Trophoblast cell (in vitro differentiated cells and primary cell): Measurements from ENCODE around the gene GSG1.
A peak's percentile ranks its signal among the peaks of the same experiment; 100 is the strongest.

Experiments used
- DNase-seq, 2 donors: peaks; one replicate each; pipeline ENCODE4 v3.0.0-alpha.2; 2016
- H2AFZ ChIP-seq: 2 replicates; pipeline ENCODE4 v1.6.1; 2013; ENCODE audit warnings: low read length, moderate library complexity, mild to moderate bottlenecking; ENCODE audit not compliant: insufficient read depth, poor library complexity
- H2AK5ac ChIP-seq: 2 replicates; pipeline ENCODE4 v1.6.1; 2013; ENCODE audit warnings: mild to moderate bottlenecking, low read length
- H2BK120ac ChIP-seq: 2 replicates; pipeline ENCODE4 v1.6.1; 2013; ENCODE audit warnings: low read length, mild to moderate bottlenecking, moderate library complexity; ENCODE audit not compliant: insufficient read depth, poor library complexity
- H2BK12ac ChIP-seq: 2 replicates; pipeline ENCODE4 v1.6.1; 2013; ENCODE audit warnings: mild to moderate bottlenecking, low read length, moderate library complexity
- H2BK5ac ChIP-seq: 2 replicates; pipeline ENCODE4 v1.6.1; 2013; ENCODE audit warnings: low read length, low read depth, moderate library complexity, mild to moderate bottlenecking; ENCODE audit not compliant: poor library complexity
- H3K14ac ChIP-seq: 2 replicates; pipeline ENCODE4 v1.6.1; 2013; ENCODE audit warnings: mild to moderate bottlenecking, low read length
- H3K18ac ChIP-seq: 2 replicates; pipeline ENCODE4 v1.6.1; 2013; ENCODE audit warnings: mild to moderate bottlenecking, low read length
- H3K23ac ChIP-seq: 2 replicates; pipeline ENCODE4 v1.6.1; 2013; ENCODE audit warnings: low read length
- H3K27ac ChIP-seq: 2 replicates; pipeline ENCODE4 v1.5.1; 2013; ENCODE audit warnings: low read depth, mild to moderate bottlenecking, inconsistent platforms, low read length, moderate library complexity
- H3K27me3 ChIP-seq: 2 replicates; pipeline ENCODE4 v1.6.1; 2013; ENCODE audit warnings: inconsistent platforms, mild to moderate bottlenecking, low read length, moderate library complexity; ENCODE audit not compliant: insufficient read depth
- H3K36me3 ChIP-seq, 2 experiments: 1 replicate in 1 of 2; 2 replicates in 1 of 2; pipeline ENCODE4 v1.6.1; 2013; ENCODE audit warnings: low read length in 2 of 2, mild to moderate bottlenecking in 2 of 2, moderate library complexity in 1 of 2; ENCODE audit not compliant: insufficient read depth in 2 of 2, control insufficient read depth in 1 of 2
- H3K4ac ChIP-seq: 2 replicates; pipeline ENCODE4 v1.6.1; 2013; ENCODE audit warnings: low read depth, mild to moderate bottlenecking, low read length, moderate library complexity
- H3K4me1 ChIP-seq, 2 experiments: 1 replicate in 1 of 2; 2 replicates in 1 of 2; pipeline ENCODE4 v1.6.1; 2013; ENCODE audit warnings: low read length in 2 of 2, mild to moderate bottlenecking in 2 of 2, moderate library complexity in 1 of 2; ENCODE audit not compliant: insufficient read depth in 2 of 2, control insufficient read depth in 1 of 2
- H3K4me2 ChIP-seq: 2 replicates; pipeline ENCODE4 v1.6.1; 2013; ENCODE audit warnings: inconsistent platforms, mild to moderate bottlenecking, low read length, moderate library complexity
- H3K4me3 ChIP-seq: 2 replicates; pipeline ENCODE4 v1.5.1; 2013; ENCODE audit warnings: mild to moderate bottlenecking, low read depth, low read length, inconsistent platforms
- H3K79me1 ChIP-seq: one replicate; pipeline ENCODE4 v1.6.1; 2013; ENCODE audit warnings: low read length
- H3K79me2 ChIP-seq: 2 replicates; pipeline ENCODE4 v1.6.1; 2013; ENCODE audit warnings: low read length, mild to moderate bottlenecking; ENCODE audit not compliant: control insufficient read depth, insufficient read depth, poor library complexity
- H3K9ac ChIP-seq: 2 replicates; pipeline ENCODE4 v1.6.1; 2013; ENCODE audit warnings: mild to moderate bottlenecking, low read length
- H3K9me3 ChIP-seq: 2 replicates; pipeline ENCODE4 v1.6.1; 2013; ENCODE audit warnings: low read depth, mild to moderate bottlenecking, control low read depth, inconsistent platforms, low read length; ENCODE audit not compliant: insufficient read depth
- H4K12ac ChIP-seq: 2 replicates; pipeline ENCODE4 v1.6.1; 2013; ENCODE audit warnings: low read depth, mild to moderate bottlenecking, low read length, moderate library complexity
- H4K8ac ChIP-seq: 2 replicates; pipeline ENCODE4 v1.6.1; 2013; ENCODE audit warnings: low read depth, mild to moderate bottlenecking, low read length, moderate library complexity
- H4K91ac ChIP-seq: one replicate; pipeline ENCODE4 v1.6.1; 2013; ENCODE audit warnings: low read depth, mild to moderate bottlenecking, low read length, moderate library complexity
- WGBS: extraction: QIAGEN DNeasy Blood & Tissue Kit; methylation state at CpG from one replicate; pipeline ENCODE4 v1.1.7; 2013; ENCODE audit warnings: missing lambda C conversion rate; ENCODE audit not compliant: insufficient read length, insufficient coverage; ENCODE audit errors: extremely low coverage; 5-methylcytosine and 5-hydroxymethylcytosine counted together

Gene GSG1

DNA sequence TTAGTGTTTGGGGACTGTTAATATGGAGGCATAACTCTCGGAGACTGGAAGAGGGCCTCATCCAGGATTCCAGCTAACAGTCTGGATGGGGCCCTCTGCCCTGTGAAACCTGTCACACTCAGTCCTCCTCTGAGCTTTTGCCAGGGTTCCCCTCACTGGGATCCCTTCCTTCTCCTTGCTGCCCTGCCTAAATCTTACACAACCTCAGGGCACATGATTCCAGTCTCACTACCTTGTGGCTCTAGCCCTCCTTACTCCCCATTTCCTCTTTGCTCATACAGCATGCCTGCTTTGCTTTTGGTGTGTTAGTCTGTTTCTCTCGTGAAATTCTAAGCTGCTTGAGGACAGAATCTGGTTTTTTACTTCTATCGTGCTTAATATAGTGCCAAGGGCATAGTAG is 942 bp upstream of the GSG1 start:
- Histone ChIP-seq H4K8ac (no peak overlapping the region), H3K27ac (no peak overlapping the region), H3K4me1 (peaks cover 13 to 23% of the 10 kb centered on the region in 2 experiments), H3K36me3 (no peaks in the 10 kb centered on the region), H2BK5ac (no peak overlapping the region), H3K4me2 (no peak overlapping the region), H2AK5ac (no peak overlapping the region), H4K91ac (no peak overlapping the region), H3K18ac (no peak overlapping the region), H3K4me3 (no peak overlapping the region), H3K79me1 (peaks cover 20% of the 10 kb centered on the region), H2AFZ (no peak overlapping the region), H3K27me3 (no peaks in the 10 kb centered on the region), H3K14ac (no peak overlapping the region), H3K9me3 (peaks cover 4% of the 10 kb centered on the region), H3K79me2 (peaks cover 3% of the 10 kb centered on the region), H3K9ac (no peak overlapping the region), H4K12ac (no peak overlapping the region), H2BK120ac (no peak overlapping the region), H2BK12ac (no peak overlapping the region), H3K23ac (no peak overlapping the region), H3K4ac (no peak overlapping the region)
- DNase-seq = no peak
- no CpG with 5 or more reads among the region's 3 CpGs for WGBS

DNA sequence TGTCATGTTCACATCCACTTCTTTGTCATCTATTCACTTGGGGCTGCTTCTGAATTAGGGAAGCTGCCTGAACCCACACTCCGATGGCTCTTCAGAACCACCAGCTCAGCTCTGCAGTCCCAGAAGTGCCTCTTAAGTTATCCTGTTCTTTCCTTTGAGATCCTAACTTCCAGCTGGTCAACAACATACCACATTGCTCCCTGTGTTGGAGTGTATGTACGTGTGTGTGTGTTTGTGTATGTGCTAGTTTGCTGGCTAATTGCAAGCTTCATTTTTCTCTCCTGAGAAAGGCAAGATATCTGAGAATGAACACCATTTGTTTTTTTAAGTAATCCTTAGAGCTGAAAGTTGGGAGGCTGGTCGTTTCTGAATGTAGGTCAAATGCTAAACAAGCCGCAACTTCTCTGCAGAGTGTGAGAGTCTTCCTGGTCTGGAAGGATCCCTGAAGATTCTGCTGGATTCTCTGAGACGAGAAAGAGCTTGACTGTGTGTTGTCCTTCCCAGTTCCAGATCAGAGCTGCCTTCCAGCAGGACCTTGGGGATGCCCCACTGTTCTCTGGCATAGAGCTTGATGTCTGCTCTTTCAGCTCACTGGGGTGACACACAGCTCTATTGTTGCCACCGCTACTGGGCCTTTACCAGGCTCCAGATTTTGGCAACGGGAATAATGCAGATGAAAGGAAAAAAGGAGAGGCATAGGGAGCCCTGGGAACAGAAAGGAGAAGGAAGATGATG is 839 bp downstream of the GSG1 start:
- WGBS = no CpG with 5 or more reads among the region's 7 CpGs
- Histone ChIP-seq H3K9ac (no peak overlapping the region), H3K4me3 (no peak overlapping the region)

DNA sequence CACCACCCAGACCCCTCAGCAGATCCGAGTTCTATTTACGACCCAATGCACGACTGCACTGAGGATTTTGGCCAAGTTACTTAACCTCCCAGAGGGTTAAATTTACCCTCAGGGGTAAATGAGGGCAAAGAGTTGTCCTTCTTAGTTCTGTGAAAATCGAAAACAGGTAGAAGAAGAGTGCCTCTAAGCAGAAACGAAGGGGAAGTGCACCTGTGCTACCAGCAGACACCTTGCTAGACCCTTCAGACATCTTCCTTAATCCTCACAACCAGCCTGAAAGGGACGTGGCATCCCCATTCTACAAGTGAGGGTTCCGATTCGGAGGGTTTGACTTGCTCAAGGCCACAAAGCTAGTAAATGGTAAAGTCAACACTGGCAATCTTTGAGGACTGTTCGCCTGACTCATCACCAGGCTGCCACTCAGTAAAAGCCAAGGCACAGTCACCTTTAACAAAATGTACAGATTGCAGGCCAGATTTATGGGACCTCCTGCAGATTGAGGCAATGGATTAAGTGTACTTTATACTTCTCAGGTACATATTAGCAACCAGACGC is 1.6 kb downstream of the GSG1 start:
- Histone ChIP-seq H3K4me2 (peak overlapping the region; percentile 71), H3K27me3 (no peaks in the 10 kb centered on the region), H3K4me1 (peaks cover 20 to 35% of the 10 kb centered on the region in 2 experiments), H2BK5ac (peak overlapping the region; percentile 97), H3K18ac (no peak overlapping the region), H4K8ac (peak overlapping the region; percentile 97), H3K79me1 (peaks cover 33% of the 10 kb centered on the region), H3K9me3 (peaks cover 4% of the 10 kb centered on the region), H2BK120ac (peak overlapping the region; percentile 97), H3K4ac (peak overlapping the region; percentile 65), H3K4me3 (no peak overlapping the region), H3K79me2 (peaks cover 3% of the 10 kb centered on the region), H2AFZ (peak overlapping the region; percentile 32), H4K12ac (peak overlapping the region; percentile 81), H3K27ac (peak overlapping the region; percentile 94), H4K91ac (peak overlapping the region; percentile 99), H3K14ac (peak overlapping the region; percentile 97), H2BK12ac (peak overlapping the region; percentile 86), H2AK5ac (peak overlapping the region; percentile 53), H3K36me3 (no peaks in the 10 kb centered on the region), H3K9ac (peak overlapping the region; percentile 82), H3K23ac (no peak overlapping the region)
- WGBS = no CpG with 5 or more reads among the region's 10 CpGs
- peak; percentile 55 to 61 for DNase-seq

More for the DNA sequence above, 839 bp downstream of the GSG1 start:
- no peak overlapping the region for H2BK5ac ChIP-seq
- H3K79me1 ChIP-seq = peaks cover 33% of the 10 kb centered on the region
- H3K79me2 ChIP-seq = peaks cover 3% of the 10 kb centered on the region
- peaks cover 20 to 35% of the 10 kb centered on the region in 2 experiments for H3K4me1 ChIP-seq
- H3K9me3 ChIP-seq = peaks cover 4% of the 10 kb centered on the region
- no peak overlapping the region for H2AK5ac ChIP-seq
- no peak overlapping the region for H3K23ac ChIP-seq
- no peak overlapping the region for H4K12ac ChIP-seq
- H3K36me3 ChIP-seq = no peaks in the 10 kb centered on the region
- H3K4ac ChIP-seq = no peak overlapping the region
- H3K4me2 ChIP-seq = no peak overlapping the region
- no peak overlapping the region for H3K27ac ChIP-seq
- no peak overlapping the region for H3K18ac ChIP-seq
- H2BK12ac ChIP-seq = peak overlapping the region; percentile 71
- H2BK120ac ChIP-seq = no peak overlapping the region
- H2AFZ ChIP-seq = peak overlapping the region; percentile 1
- peak in 1 of 2 donors; percentile 41 for DNase-seq
- no peak overlapping the region for H4K91ac ChIP-seq
- no peak overlapping the region for H4K8ac ChIP-seq
- peak overlapping the region; percentile 21 for H3K14ac ChIP-seq
- no peaks in the 10 kb centered on the region for H3K27me3 ChIP-seq

DNA sequence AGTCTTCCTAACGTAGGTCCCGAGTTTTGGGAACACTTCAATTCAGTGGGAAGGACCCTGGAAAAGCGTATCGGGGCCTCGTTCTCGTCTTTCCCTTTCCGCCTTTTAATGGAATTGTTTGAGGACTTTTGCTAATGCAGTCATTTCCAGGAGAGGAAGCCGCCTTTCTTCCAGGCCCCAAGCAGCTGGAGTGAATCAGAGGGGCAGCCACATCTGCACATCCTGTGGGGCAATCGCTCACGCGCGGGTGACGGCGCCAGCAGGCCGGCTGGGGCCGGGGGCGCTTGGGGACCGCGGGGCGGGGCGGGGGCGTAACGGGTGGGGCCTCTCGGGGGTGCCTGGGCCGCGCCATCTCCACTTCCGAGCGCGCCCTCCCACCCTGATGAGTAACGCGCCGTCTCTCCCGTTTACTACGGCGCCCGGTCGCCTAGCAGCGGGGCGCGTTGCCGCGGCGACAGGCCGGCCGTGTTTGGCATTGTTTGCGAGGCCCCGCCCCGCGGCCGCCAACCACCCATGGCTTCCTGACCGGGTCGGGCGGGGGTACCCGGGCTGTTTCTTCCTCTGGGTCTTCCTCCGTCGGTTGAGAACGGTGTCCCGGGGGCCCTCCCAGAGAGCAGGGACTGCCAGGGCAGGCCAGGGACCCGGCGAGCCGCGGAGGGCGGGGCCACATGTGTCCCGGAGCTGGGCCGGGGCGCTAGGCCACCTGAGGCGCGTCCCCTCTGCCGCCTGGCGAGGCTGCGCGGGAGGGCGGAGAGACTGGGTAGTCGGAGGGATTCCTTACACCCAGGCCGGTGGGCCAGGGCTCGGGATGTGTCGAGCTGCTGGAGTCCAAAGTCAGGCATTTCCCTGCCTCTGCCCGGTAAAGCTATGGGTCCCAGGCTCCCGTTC is 2.3 kb downstream of the GSG1 start:
- Histone ChIP-seq H3K27ac (peak overlapping the region; percentile 94), H3K27me3 (no peaks in the 10 kb centered on the region), H4K12ac (peak overlapping the region; percentile 81), H3K4me1 (peaks cover 20 to 35% of the 10 kb centered on the region in 2 experiments), H3K4me2 (peak overlapping the region; percentile 71), H3K23ac (peak overlapping the region; percentile 17), H3K9ac (peak overlapping the region; percentile 82), H3K36me3 (no peaks in the 10 kb centered on the region), H2AFZ (peak overlapping the region; percentile 32), H3K9me3 (peaks cover 4% of the 10 kb centered on the region), H4K8ac (peak overlapping the region; percentile 97), H3K79me1 (peaks cover 33% of the 10 kb centered on the region), H2BK5ac (peak overlapping the region; percentile 97), H3K4ac (peak overlapping the region; percentile 65), H3K79me2 (peaks cover 3% of the 10 kb centered on the region), H2BK12ac (peak overlapping the region; percentile 86), H4K91ac (peak overlapping the region; percentile 99), H2AK5ac (peak overlapping the region; percentile 73), H3K4me3 (peak overlapping the region; percentile 72), H3K14ac (peak overlapping the region; percentile 97), H3K18ac (peak overlapping the region; percentile 95), H2BK120ac (peak overlapping the region; percentile 97)
- DNase-seq = peak; percentile 96
- no CpG with 5 or more reads among the region's 79 CpGs for WGBS
